B cell (primary cell): Measurements from ENCODE around the gene CTXND1. TPM values are rescaled to one million over a fixed set of nuclear protein-coding genes. Genes with fewer than 3 reads are reported as not detected.

ENCODE experiments used
- ATAC-seq: fragments of 200-7000 bp; cut with Tn5 transposase; one replicate; pipeline ENCODE4 v1.10.0; 2021; ENCODE audit warnings: low read depth, mild to moderate bottlenecking, moderate number of reproducible peaks, moderate library complexity
- CTCF ChIA-PET: fragments of 350-600 bp; sonication (Branson Sonifier 250); formaldehyde crosslinking; loops from one replicate; lab custom pipeline; 2021; ENCODE audit warnings: antibody characterized with exemption, inconsistent platforms; lab: Charles Lee
- POLR2A ChIA-PET: fragments of 350-600 bp; sonication (Branson Sonifier 250); formaldehyde crosslinking; loops from one replicate; lab custom pipeline; 2021; ENCODE audit warnings: antibody characterized with exemption; lab: Charles Lee
- DNase-seq: peaks from one replicate; pipeline ENCODE4 v3.0.0; 2013
- H2AFZ ChIP-seq: 2 replicates; pipeline ENCODE4 v1.6.1; 2012; ENCODE audit warnings: mild to moderate bottlenecking, low read depth, low read length; ENCODE audit not compliant: insufficient read depth, poor library complexity, severe bottlenecking
- H3K27ac ChIP-seq, 2 donors: 1 replicate in 1 of 2; 2 replicates in 1 of 2; pipeline ENCODE4 v1.5.1; 2012 to 2013; ENCODE audit warnings: low read length in 2 of 2, mild to moderate bottlenecking in 2 of 2, moderate library complexity in 1 of 2
- H3K27me3 ChIP-seq, 4 experiments: fragments of 200-600 bp in 1 of 4; sonication (generic) in 1 of 4; replicated peaks in 1 of 4; 1 replicate in 2 of 4; 2 replicates in 2 of 4; pipeline versions ENCODE4 v1.6.1 to v1.7.0; 2013 to 2016; ENCODE audit warnings: low read length in 3 of 4, mild to moderate bottlenecking in 2 of 4, mixed read lengths in 1 of 4, moderate library complexity in 1 of 4; ENCODE audit not compliant: insufficient read depth in 4 of 4, control insufficient read depth in 3 of 4; ENCODE audit errors: control extremely low read depth in 1 of 4
- H3K36me3 ChIP-seq, 2 experiments: replicated peaks in 1 of 2; 1 replicate in 1 of 2; 2 replicates in 1 of 2; pipeline versions ENCODE4 v1.6.1 to v1.7.1; 2013; ENCODE audit warnings: low read length in 1 of 2; ENCODE audit not compliant: insufficient read depth in 2 of 2, control insufficient read depth in 1 of 2; ENCODE audit errors: control extremely low read depth in 1 of 2, extremely low read depth in 1 of 2
- H3K4me1 ChIP-seq, 2 donors: fragments of 200-600 bp in 1 of 2; sonication (generic) in 1 of 2; 1 replicate in 1 of 2; 2 replicates in 1 of 2; pipeline versions ENCODE4 v1.5.1 to v1.6.1; 2013 to 2017; ENCODE audit warnings: low read length in 2 of 2; ENCODE audit not compliant: control insufficient read depth in 2 of 2, insufficient read depth in 2 of 2
- H3K4me2 ChIP-seq: replicated peaks from 2 replicates; pipeline ENCODE3; 2012; ENCODE audit warnings: mild to moderate bottlenecking, low read depth, low read length; ENCODE audit not compliant: poor library complexity, severe bottlenecking
- H3K4me3 ChIP-seq, 5 experiments: fragments of 200-600 bp in 1 of 5; sonication (generic) in 1 of 5; 1 replicate in 3 of 5; 2 replicates in 2 of 5; pipeline versions ENCODE4 v1.5.1 to v1.7.0; 2011 to 2016; ENCODE audit warnings: low read length in 4 of 5, mild to moderate bottlenecking in 4 of 5, low read depth in 2 of 5, control low read depth in 1 of 5, moderate library complexity in 1 of 5; ENCODE audit not compliant: insufficient read depth in 1 of 5; ENCODE audit errors: control extremely low read depth in 1 of 5, extremely low read depth in 1 of 5
- H3K79me2 ChIP-seq: fragments of 200-600 bp; sonication (generic); one replicate; pipeline ENCODE4 v1.6.0; 2016; ENCODE audit warnings: low read length; ENCODE audit not compliant: control insufficient read depth, insufficient read depth
- H3K9ac ChIP-seq: fragments of 200-600 bp; sonication (generic); 2 replicates; pipeline ENCODE4 v1.6.1; 2017; ENCODE audit warnings: mild to moderate bottlenecking, low read length, moderate library complexity
- H3K9me3 ChIP-seq, 3 donors: one replicate each; pipeline versions ENCODE4 v1.6.1 to v1.7.1; 2013; ENCODE audit warnings: low read length in 2 of 3; ENCODE audit not compliant: control insufficient read depth in 2 of 3, insufficient read depth in 1 of 3; ENCODE audit errors: control extremely low read depth in 1 of 3
- H4K20me1 ChIP-seq: 2 replicates; pipeline ENCODE4 v1.6.0; 2012; ENCODE audit warnings: mild to moderate bottlenecking, low read length; ENCODE audit not compliant: insufficient read depth, control insufficient read depth, poor library complexity, severe bottlenecking
- H3K27ac Mint-ChIP-seq: one replicate; pipeline ENCODE4 v1.8.0; 2021; ENCODE audit warnings: mixed read lengths
- H3K27me3 Mint-ChIP-seq: one replicate; pipeline ENCODE4 v1.8.0; 2021; ENCODE audit warnings: mixed read lengths
- H3K4me1 Mint-ChIP-seq: one replicate; pipeline ENCODE4 v1.8.0; 2021; ENCODE audit warnings: mixed read lengths
- H3K4me3 Mint-ChIP-seq: one replicate; pipeline ENCODE4 v1.8.0; 2021; ENCODE audit warnings: mixed read lengths
- H3K9me3 Mint-ChIP-seq: one replicate; pipeline ENCODE4 v1.8.0; 2022; ENCODE audit warnings: mixed read lengths; ENCODE audit not compliant: insufficient read depth
- EZH2 ChIP-seq: IDR thresholded peaks from 2 replicates; pipeline ENCODE4 v1.6.1; 2012; ENCODE audit warnings: borderline replicate concordance, low read depth, mild to moderate bottlenecking, moderate library complexity, low read length; ENCODE audit not compliant: insufficient read depth, poor library complexity, severe bottlenecking
- WGBS: methylation state at CpG from one replicate; pipeline ENCODE4 v1.1.5; 2013; ENCODE audit warnings: missing lambda C conversion rate; ENCODE audit not compliant: insufficient coverage; 5-methylcytosine and 5-hydroxymethylcytosine counted together
- intact Hi-C: fragments of 100-400 bp; cut with micrococcal nuclease; formaldehyde crosslinking; loops from one replicate; pipeline ENCODE4 v1.10.0; 2022
- polyA plus RNA-seq: library from polyadenylated mRNA; depleted of rRNA; stranded (reverse); fragments of >200 nt; gene quantifications from 2 replicates; pipeline ENCODE4 v1.2.3, GENCODE V29; 2012
- total RNA-seq, 2 donors: library from RNA; stranded (reverse); fragments of 120-200 nt in 1 of 2; gene quantifications; 1 replicate in 1 of 2; 2 replicates in 1 of 2; pipeline versions ENCODE4 v1.2.3 to v1.2.4, GENCODE V29; 2013 to 2022
- TF ChIP-seq, protein P1 (sequence below): fragments of 200-600 bp; IDR thresholded peaks from one replicate; pipeline ENCODE4 v1.8.0; 2022; ENCODE audit warnings: antibody characterized with exemption, mild to moderate bottlenecking

Gene CTXND1
- total and polyA plus RNA-seq, 2 donors (not counting 1 experiment from before 2014, with no cell fraction given) = not detected

DNA sequence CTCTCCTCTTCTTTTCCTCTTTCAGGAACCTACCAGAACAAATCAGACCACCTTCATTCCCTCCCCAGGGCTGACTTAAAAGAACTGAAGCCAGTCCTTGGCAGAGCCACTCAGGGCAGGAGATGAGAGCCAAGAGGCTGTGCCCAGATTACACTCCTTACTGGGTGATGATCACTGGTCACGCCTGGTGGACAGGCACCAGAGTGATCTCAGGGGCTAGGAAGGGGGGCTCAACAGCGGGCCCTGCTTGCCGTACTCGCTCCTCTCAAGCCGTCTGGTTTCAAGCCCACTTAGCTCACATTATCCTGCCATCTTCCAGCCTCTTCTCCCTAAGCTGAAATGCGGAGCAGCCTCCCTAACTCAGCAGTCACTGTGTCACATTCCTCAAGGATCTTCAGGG lies 100.9 kb downstream of the CTXND1 start:
- intact Hi-C loops = loop anchor here (5.0 kb wide), 1 partner anchor 174 kb away; no protein-coding TSS in a partner anchor
- 96% methylated on average over 6 of the region's 6 CpGs for WGBS
- Histone ChIP-seq H3K9ac (no peak overlapping the region), H3K27ac (no peak overlapping the region), H3K4me3 (no peak overlapping the region), H2AFZ (no peak overlapping the region), H3K27me3 (no peaks in the 10 kb centered on the region), H3K9me3 (no peaks in the 10 kb centered on the region), H4K20me1 (no peaks in the 10 kb centered on the region), H3K4me1 (peaks cover 8 to 11% of the 10 kb centered on the region in 2 donors), H3K79me2 (no peaks in the 10 kb centered on the region), H3K4me2 (no peak overlapping the region), H3K36me3 (no peaks in the 10 kb centered on the region)
- ChIA-PET CTCF (no interaction called here), POLR2A (interaction anchor here (0.5 kb wide), 1 partner anchor 272 kb away, joined by 10 read pairs; no protein-coding TSS in a partner anchor)
- H3K27me3 Mint-ChIP-seq = no peaks in the 10 kb centered on the region
- peaks cover 21% of the 10 kb centered on the region for H3K4me1 Mint-ChIP-seq
- peak overlapping the region; percentile 0 for H3K4me3 Mint-ChIP-seq
- TF ChIP-seq, protein P1, sequence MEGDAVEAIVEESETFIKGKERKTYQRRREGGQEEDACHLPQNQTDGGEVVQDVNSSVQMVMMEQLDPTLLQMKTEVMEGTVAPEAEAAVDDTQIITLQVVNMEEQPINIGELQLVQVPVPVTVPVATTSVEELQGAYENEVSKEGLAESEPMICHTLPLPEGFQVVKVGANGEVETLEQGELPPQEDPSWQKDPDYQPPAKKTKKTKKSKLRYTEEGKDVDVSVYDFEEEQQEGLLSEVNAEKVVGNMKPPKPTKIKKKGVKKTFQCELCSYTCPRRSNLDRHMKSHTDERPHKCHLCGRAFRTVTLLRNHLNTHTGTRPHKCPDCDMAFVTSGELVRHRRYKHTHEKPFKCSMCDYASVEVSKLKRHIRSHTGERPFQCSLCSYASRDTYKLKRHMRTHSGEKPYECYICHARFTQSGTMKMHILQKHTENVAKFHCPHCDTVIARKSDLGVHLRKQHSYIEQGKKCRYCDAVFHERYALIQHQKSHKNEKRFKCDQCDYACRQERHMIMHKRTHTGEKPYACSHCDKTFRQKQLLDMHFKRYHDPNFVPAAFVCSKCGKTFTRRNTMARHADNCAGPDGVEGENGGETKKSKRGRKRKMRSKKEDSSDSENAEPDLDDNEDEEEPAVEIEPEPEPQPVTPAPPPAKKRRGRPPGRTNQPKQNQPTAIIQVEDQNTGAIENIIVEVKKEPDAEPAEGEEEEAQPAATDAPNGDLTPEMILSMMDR = no peak
- no peak for TF ChIP-seq EZH2
- peaks cover 2% of the 10 kb centered on the region for H3K9me3 Mint-ChIP-seq
- ATAC-seq (no peak), DNase-seq (no peak)
- no peak overlapping the region for H3K27ac Mint-ChIP-seq

Other genes starting within 250 kb of the CTXND1 start
- gene ZFAND6, start 192.5 kb downstream of the CTXND1 start, total RNA-seq = 133 and 144 TPM in 2 replicates
- gene ZFAND6, start 192.5 kb downstream of the CTXND1 start, polyA plus RNA-seq = 49.7 and 60.6 TPM in 2 replicates
- gene FAH, start 99.2 kb downstream of the CTXND1 start, total RNA-seq = 3.2 and 5.1 TPM in 2 replicates
- gene FAH, start 99.2 kb downstream of the CTXND1 start, polyA plus RNA-seq = 1.1 and 1.7 TPM in 2 replicates
- gene ARNT2, start 152.2 kb upstream of the CTXND1 start, total RNA-seq = not detected in 2 replicates
- not detected in 2 replicates for gene ARNT2, start 152.2 kb upstream of the CTXND1 start, polyA plus RNA-seq